Brain microvascular endothelial cell (primary cell): ENCODE measurements around the gene LRIG3.

Experiments
- DNase-seq: peaks from one replicate; pipeline ENCODE4 v3.0.0-alpha.2; 2020
- H3K27ac ChIP-seq: fragments of 250-450 bp; sonication (Bioruptor Pico); 2 replicates; pipeline ENCODE4 v1.5.1; 2020; ENCODE audit warnings: mild to moderate bottlenecking, moderate library complexity
- H3K27me3 ChIP-seq: fragments of 250-450 bp; sonication (Bioruptor Pico); replicated peaks from 2 replicates; pipeline ENCODE4 v1.5.1; 2020; ENCODE audit warnings: mild to moderate bottlenecking
- H3K36me3 ChIP-seq: fragments of 250-450 bp; sonication (Bioruptor Pico); replicated peaks from 2 replicates; pipeline ENCODE4 v1.5.1; 2020; ENCODE audit warnings: mild to moderate bottlenecking
- H3K4me3 ChIP-seq: 2 replicates; pipeline ENCODE4 v1.5.1; 2011; ENCODE audit warnings: low read depth, mild to moderate bottlenecking, control low read depth, low read length, moderate library complexity
- CTCF ChIP-seq: IDR thresholded peaks from 2 replicates; pipeline ENCODE4 v1.5.1; 2011; ENCODE audit warnings: low read depth, mild to moderate bottlenecking, moderate library complexity, low read length, control low read depth, inconsistent platforms; ENCODE audit errors: missing control alignments
- in situ Hi-C: cut with HindIII; loops from 2 replicates; pipeline ENCODE4 v1.10.0; 2017; ENCODE audit warnings: low sequenced_read_pairs, low pct_ligation_motif_present

Gene LRIG3

GRCh38 chr12:58927120-58927519 is 6.8 kb upstream of the LRIG3 start:
- Histone ChIP-seq H3K4me3 (no peak overlapping the region), H3K27me3 (no peaks in the 10 kb centered on the region), H3K27ac (no peak overlapping the region), H3K36me3 (no peaks in the 10 kb centered on the region)
- no peak for DNase-seq
- in situ Hi-C loops = no loop called here
- no peak for TF ChIP-seq CTCF

- no peak for TF ChIP-seq CTCF
- in situ Hi-C loops = no loop called here
- H3K36me3 ChIP-seq = no peaks in the 10 kb centered on the region
- no peak overlapping the region for H3K27ac ChIP-seq
- H3K27me3 ChIP-seq = no peaks in the 10 kb centered on the region
- DNase-seq = no peak
- no peak overlapping the region for H3K4me3 ChIP-seq
Observed at GRCh38 chr12:58926586-58926985, 6.3 kb upstream of the LRIG3 start.

GRCh38 chr12:58925751-58926150 is 5.4 kb upstream of the LRIG3 start:
- Histone ChIP-seq H3K27me3 (no peaks in the 10 kb centered on the region), H3K4me3 (no peak overlapping the region), H3K27ac (no peak overlapping the region), H3K36me3 (no peaks in the 10 kb centered on the region)
- in situ Hi-C loops = no loop called here
- DNase-seq = no peak
- no peak for TF ChIP-seq CTCF

GRCh38 chr12:58925111-58925611 is 4.9 kb upstream of the LRIG3 start:
- peak; percentile 45 for DNase-seq
- in situ Hi-C loops = no loop called here
- H3K27ac ChIP-seq = no peak overlapping the region
- H3K36me3 ChIP-seq = no peaks in the 10 kb centered on the region
- TF ChIP-seq CTCF = no peak
- H3K4me3 ChIP-seq = no peak overlapping the region
- H3K27me3 ChIP-seq = no peaks in the 10 kb centered on the region

- no peak overlapping the region for H3K4me3 ChIP-seq
Observed at GRCh38 chr12:58924652-58925051, 4.3 kb upstream of the LRIG3 start.

More at GRCh38 chr12:58924652-58925051, 4.3 kb upstream of the LRIG3 start:
- TF ChIP-seq CTCF = no peak
- no peak overlapping the region for H3K27ac ChIP-seq
- DNase-seq = no peak
- H3K27me3 ChIP-seq = no peaks in the 10 kb centered on the region
- in situ Hi-C loops = no loop called here
- no peaks in the 10 kb centered on the region for H3K36me3 ChIP-seq
